Measurements from ENCODE around the gene KHDC3L.
A peak's percentile ranks its signal among the peaks of the same experiment; 100 is the strongest.
"Not testable (repeated sequence)": the region's sequence is repeated elsewhere in the genome, so short reads cannot be mapped to it uniquely, and the experiment has no call there.

KHDC3L gene

GRCh38 chr6:73371984-73372383 lies 9.5 kb downstream of the KHDC3L start:
- DNase-seq = no peak

GRCh38 chr6:73372516-73372915 lies 10.1 kb downstream of the KHDC3L start:
- DNase-seq = no peak

GRCh38 chr6:73375216-73375615 lies 12.8 kb downstream of the KHDC3L start:
- no peak for DNase-seq

- no peak for DNase-seq
Observed at GRCh38 chr6:73377225-73377624, 14.8 kb downstream of the KHDC3L start.

- DNase-seq = not testable (repeated sequence)
Observed at GRCh38 chr6:73381531-73381930, 19.1 kb downstream of the KHDC3L start.

GRCh38 chr6:73382462-73383113 lies 20.1 kb downstream of the KHDC3L start:
- DNase-seq = peak; percentile 23

GRCh38 chr6:73388433-73388799 lies 26.0 kb downstream of the KHDC3L start:
- DNase-seq = no peak

- peak; percentile 66 for DNase-seq
Observed at GRCh38 chr6:73388800-73389512, 26.5 kb downstream of the KHDC3L start.

- DNase-seq = no peak
Observed at GRCh38 chr6:73389854-73390253, 27.4 kb downstream of the KHDC3L start.

GRCh38 chr6:73391675-73392074 lies 29.2 kb downstream of the KHDC3L start:
- DNase-seq = no peak

GRCh38 chr6:73392188-73392587 lies 29.7 kb downstream of the KHDC3L start:
- not testable (repeated sequence) for DNase-seq

GRCh38 chr6:73393278-73393677 lies 30.8 kb downstream of the KHDC3L start:
- no peak for DNase-seq

- peak; percentile 51 for DNase-seq
Observed at GRCh38 chr6:73394577-73395354, 32.3 kb downstream of the KHDC3L start, which contains the start of gene DDX43. Gene DDX43 (plus strand): TSS chr6:73394828. CDS start chr6:73394906, 78 bp downstream.

GRCh38 chr6:73395875-73396274 lies 33.4 kb downstream of the KHDC3L start:
- no peak for DNase-seq

- no peak for DNase-seq
Observed at GRCh38 chr6:73400656-73401055, 38.2 kb downstream of the KHDC3L start.

GRCh38 chr6:73409395-73409794 lies 46.9 kb downstream of the KHDC3L start:
- no peak for DNase-seq

- no peak for DNase-seq
Observed at GRCh38 chr6:73413102-73413501, 50.6 kb downstream of the KHDC3L start.
